ENCODE results near the gene MAML1.

Gene MAML1

GRCh38 chr5:179801304-179802206 lies 68.9 kb downstream of the MAML1 start:
- POLR2A ChIA-PET = interaction anchor here (0.8 to 1.0 kb wide), 3 partner anchors 19 to 186 kb away, joined by 3 to 8 read pairs (median 3); partner anchors contain the start of gene SQSTM1
- CTCF ChIA-PET = interaction anchor here (0.6 to 3.5 kb wide), 41 partner anchors 8 to 515 kb away, joined by 3 to 20 read pairs (median 4); partner anchors contain the start of genes LTC4S, MRNIP and SQSTM1
- DNase-seq (ENCODE audit: extremely low spot score) = peak; percentile 80

DNA sequence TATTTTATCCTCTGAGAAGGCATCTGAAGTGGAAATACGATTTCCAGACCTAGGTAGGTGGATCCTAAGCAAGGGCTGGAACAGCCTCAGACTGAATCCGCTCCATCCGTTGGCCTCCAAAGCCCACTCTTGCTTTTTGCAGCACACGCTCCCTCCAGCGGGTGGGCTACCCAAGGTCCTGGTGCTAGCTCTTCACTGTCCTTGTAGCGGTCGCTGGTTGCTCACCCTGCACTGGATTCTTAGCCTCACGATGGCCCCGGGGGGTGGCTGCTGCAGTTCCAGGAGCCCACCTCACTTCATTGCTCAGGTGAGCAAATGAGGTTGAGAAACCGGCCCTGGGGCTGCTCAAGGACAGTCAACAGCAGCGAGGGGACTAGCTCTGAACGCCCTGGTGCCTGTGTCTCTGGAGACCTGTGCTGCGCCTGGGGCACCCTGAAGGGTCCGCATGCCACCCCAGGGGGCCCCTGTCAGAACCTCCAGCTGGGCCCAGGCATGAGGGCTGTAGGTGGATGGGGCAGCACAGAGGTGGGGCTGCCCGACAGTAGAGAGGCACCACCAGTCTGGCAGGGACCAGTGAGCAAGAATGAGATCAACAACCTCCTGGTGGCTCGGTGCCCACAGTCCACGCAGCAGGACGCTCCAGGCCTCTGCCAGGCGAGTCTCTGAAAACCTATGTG lies 69.7 kb downstream of the MAML1 start:
- ChIA-PET CTCF (interaction anchor here (0.6 to 3.5 kb wide), 39 partner anchors 9 to 214 kb away, joined by 3 to 20 read pairs (median 4); partner anchors contain the start of genes LTC4S, MRNIP and SQSTM1), POLR2A (interaction anchor here (0.8 to 1.0 kb wide), 3 partner anchors 18 to 187 kb away, joined by 3 to 8 read pairs (median 3); partner anchors contain the start of gene SQSTM1)
- TF ChIP-seq, protein P1, sequence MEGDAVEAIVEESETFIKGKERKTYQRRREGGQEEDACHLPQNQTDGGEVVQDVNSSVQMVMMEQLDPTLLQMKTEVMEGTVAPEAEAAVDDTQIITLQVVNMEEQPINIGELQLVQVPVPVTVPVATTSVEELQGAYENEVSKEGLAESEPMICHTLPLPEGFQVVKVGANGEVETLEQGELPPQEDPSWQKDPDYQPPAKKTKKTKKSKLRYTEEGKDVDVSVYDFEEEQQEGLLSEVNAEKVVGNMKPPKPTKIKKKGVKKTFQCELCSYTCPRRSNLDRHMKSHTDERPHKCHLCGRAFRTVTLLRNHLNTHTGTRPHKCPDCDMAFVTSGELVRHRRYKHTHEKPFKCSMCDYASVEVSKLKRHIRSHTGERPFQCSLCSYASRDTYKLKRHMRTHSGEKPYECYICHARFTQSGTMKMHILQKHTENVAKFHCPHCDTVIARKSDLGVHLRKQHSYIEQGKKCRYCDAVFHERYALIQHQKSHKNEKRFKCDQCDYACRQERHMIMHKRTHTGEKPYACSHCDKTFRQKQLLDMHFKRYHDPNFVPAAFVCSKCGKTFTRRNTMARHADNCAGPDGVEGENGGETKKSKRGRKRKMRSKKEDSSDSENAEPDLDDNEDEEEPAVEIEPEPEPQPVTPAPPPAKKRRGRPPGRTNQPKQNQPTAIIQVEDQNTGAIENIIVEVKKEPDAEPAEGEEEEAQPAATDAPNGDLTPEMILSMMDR (IDR thresholded peaks at IDR 0.05; ENCODE audit: control extremely low read depth, extremely low read depth, low read depth, missing control alignments) = no peak
- DNase-seq (ENCODE audit: extremely low spot score) = no peak

More at GRCh38 chr5:179801304-179802206, 68.9 kb downstream of the MAML1 start:
- TF ChIP-seq, protein P1 (IDR thresholded peaks at IDR 0.05; ENCODE audit: control extremely low read depth, extremely low read depth, low read depth, missing control alignments) = peak; percentile 73

DNA sequence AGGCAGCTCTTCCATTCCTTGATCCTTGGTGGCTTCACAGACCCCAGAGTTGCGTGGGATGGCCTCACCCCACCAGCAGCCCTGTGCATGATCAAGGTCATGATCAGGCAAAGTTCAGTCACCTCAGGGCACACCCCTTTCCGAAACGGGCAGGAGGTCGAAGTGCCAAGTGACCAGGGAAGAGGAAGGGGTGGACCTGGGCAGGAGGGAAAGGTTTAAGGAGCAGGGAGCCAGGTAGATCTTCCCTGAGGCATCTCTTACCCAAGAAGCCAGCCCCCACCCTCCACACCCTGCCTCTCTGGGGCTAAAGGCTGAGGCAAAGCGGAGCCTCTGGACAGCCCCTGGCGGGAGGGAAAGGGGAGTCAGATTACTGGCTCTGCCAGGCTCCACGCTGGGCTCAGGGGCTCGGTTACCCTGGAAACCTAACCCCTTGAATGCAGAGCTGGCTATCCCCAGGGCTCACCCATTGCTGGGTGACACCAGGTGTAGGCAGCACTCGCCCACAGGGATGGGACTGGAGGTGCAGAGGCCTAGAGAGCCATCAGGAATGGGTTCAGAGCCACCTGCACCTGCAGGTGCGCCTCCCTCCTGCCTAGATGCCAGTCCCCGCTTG lies 70.4 kb downstream of the MAML1 start:
- ChIA-PET CTCF (interaction anchor here (1.1 to 3.5 kb wide), 21 partner anchors 11 to 513 kb away, joined by 3 to 20 read pairs (median 6); no protein-coding TSS in a partner anchor), POLR2A (interaction anchor here (0.9 to 1.3 kb wide), 2 partner anchors 17 to 180 kb away, joined by 4 read pairs; partner anchors contain the start of genes HNRNPH1 and SQSTM1)
- TF ChIP-seq, protein P1 (IDR thresholded peaks at IDR 0.05; ENCODE audit: control extremely low read depth, extremely low read depth, low read depth, missing control alignments) = no peak
- DNase-seq (ENCODE audit: extremely low spot score) = no peak

- ChIA-PET CTCF (interaction anchor here (1.1 to 3.5 kb wide), 5 partner anchors 36 to 512 kb away, joined by 3 to 20 read pairs (median 6); no protein-coding TSS in a partner anchor), POLR2A (interaction anchor here (0.5 to 1.3 kb wide), 3 partner anchors 17 to 181 kb away, joined by 4 read pairs; partner anchors contain the start of genes HNRNPH1 and SQSTM1)
- TF ChIP-seq, protein P1 (IDR thresholded peaks at IDR 0.05; ENCODE audit: control extremely low read depth, extremely low read depth, low read depth, missing control alignments) = no peak
- DNase-seq (ENCODE audit: extremely low spot score) = no peak
These were observed 71.3 kb downstream of the MAML1 start for GRCh38 chr5:179803651-179804554.

DNA sequence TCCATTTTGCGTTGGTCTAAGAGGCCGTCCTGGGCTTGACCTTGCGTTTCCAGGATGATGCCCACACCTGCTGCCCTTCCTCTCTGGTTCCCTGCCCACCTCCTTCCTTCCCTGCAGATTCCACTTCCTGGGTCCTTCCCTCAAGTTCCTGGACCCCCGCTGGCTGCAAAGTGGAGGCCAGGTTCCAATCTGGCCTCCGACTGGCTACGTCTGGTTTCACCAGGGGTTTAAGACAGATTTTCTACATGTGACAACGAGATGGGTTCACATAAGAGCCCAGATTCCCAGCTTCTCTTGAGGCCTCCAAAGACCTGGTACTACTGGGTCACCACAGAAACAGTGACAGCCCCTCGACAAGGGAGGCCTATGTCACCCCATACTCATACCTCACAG lies 71.9 kb downstream of the MAML1 start:
- ChIA-PET POLR2A (interaction anchor here (1.3 kb wide), 1 partner anchor 181 kb away, joined by 4 read pairs; the partner anchor contains the start of gene HNRNPH1), CTCF (interaction anchor here (1.1 to 3.5 kb wide), 3 partner anchors 37 to 511 kb away, joined by 3 to 10 read pairs (median 3); no protein-coding TSS in a partner anchor)

More for the DNA sequence above, 71.9 kb downstream of the MAML1 start:
- TF ChIP-seq, protein P1 (IDR thresholded peaks at IDR 0.05; ENCODE audit: control extremely low read depth, extremely low read depth, low read depth, missing control alignments) = no peak
- no peak for DNase-seq (ENCODE audit: extremely low spot score)
